HPDE6-E6E7 (cell line): Measurements from ENCODE around the gene ZKSCAN1.
"Not testable (repeated sequence)": the region's sequence is repeated elsewhere in the genome, so short reads cannot be mapped to it uniquely, and the experiment has no call there.

Source experiments
- DNase-seq: peaks from one replicate; pipeline ENCODE4 v3.0.0; 2011; ENCODE audit warnings: missing footprints; ENCODE audit errors: extremely low spot score

Gene ZKSCAN1

DNA sequence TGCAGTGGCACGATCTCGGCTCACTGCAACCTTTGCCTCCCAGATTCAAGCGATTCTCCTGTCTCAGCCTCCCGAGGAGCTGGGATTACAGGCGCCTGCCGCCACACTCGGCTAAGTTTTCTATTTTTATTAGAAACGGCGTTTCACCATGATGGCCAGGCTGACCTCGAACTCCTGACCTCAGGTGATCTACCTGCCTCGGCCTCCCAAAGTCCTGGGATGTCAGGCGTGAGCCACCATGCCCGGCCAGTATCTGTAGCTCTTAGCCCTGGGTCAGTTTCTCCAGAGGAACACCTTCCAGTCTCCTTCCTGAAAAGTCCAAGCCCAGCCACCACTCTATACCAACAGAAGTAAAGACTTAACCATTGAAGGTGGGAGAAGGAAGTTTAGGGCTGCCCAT, 15.2 kb upstream of the ZKSCAN1 start:
- DNase-seq, result no peak

DNA sequence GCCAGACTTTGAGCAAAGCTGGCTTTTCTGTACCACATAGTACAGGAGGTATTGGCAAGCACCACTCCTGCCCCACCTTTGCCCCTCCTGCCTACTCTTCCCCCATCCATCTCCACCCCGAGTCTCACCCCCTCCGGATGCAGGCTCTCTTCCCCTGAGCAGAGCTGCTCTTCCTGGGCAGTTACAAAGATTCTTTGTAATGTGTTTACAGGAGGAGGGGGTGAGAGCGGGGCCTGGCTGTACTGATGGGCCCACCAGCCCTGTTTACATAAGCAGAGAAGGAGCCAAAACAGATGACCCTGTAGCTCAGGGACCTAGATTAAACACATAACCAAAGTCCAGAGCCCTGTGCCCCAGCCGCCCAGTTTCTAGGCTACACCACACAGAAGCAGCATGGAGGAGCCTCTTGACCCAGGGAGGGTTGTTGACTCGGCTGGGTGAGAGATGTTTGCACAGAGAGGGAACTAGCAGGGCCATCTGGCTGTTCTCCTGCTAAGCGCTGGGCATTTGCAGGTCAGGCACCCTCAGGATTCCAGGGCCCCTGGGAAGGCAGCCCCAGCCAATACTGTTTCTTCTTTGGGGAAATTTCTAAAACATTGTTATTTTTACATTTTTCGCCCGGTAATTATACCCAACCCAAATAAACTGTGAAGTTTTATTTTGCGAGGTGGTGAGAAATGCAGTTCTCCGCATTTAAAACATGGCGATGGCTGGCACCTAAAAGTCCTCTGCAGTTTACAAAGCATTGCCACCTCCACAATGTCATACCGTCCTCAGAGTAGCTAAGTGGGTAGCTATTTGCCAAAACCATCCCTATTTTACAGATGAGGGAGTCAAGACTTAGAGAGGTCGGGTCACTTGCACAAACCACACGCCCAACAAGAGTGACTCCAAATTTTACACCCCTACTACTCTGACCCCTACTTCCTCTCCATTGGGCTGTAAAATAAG, 11.4 kb upstream of the ZKSCAN1 start:
- DNase-seq, result no peak

DNA sequence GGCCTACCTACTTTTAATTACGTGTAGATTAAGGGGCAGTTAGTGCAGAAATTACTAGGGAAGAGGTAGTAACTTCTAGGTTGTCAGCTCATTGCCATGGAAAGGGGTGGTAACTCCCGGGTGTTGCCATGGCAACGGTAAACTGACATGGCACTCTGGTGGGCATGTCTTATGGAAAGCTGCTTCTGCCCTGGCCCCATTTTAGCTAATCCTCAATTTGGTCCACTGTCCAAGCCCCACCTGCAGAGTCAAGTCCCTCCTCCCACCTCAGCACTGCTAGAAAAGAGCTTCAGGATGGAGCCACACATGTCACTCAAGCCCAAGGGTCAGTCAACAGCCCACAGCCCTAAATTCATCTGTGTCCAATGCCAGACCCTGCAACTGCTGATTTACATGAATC, 7.5 kb upstream of the ZKSCAN1 start:
- no peak for DNase-seq

DNA sequence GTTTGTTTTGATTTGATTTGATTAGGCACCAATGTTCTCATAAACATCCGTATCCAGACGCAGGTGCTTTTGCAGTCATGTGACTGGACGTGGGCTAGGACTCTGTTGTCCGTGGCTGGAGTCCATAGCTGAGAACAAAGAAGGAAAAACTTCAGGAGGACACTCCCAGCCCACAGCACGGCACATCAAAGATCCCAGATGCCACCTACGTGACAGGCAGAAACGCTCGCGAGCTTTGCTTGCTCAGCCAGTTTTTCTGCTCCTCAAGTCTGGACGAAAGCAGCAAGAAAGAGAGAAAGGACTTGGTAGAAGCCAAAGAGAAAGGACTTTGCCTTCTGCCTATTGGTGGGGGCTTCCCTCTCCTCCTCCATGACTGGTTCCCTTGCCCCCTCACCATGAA, 6.9 kb upstream of the ZKSCAN1 start:
- no peak for DNase-seq

DNA sequence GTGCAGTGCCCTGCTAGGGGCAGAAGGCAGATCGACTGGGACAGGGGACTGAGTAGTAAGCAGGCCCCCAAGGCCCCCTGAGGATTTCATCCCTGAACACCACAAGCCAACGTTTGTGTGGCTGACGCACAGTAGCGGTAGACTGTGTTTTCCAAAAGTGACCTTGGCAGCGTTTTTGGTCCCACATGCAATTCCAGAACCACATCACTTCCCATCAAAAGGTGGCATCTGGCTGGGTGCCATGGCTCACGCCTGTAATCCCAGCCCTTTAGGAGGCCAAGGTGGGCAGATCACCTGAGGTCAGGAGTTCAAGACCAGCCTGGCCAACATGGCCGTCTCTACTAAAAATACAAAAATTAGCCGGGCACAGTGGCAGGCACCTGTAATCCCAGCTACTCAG, 5.4 kb upstream of the ZKSCAN1 start:
- DNase-seq, result not testable (repeated sequence)

DNA sequence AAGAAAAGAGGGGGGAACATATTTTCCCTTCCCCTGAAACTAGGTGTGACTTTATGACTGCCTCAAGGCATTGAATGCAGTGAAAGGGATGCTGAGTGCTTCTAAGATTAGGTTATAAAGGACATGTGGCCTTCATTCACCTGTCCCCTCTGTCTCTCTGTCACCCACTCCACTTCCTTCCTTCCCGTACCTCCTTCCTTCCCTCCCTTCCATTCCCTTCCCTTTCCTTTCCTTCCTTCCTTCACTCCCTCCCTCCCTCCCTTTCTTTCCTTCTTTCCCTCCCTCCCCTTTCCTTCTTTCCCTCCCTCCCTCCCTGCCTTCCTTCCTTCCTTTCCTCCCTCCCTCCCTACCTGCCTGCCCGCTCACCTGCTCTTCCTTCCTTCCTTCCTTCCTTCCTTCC, 4.5 kb upstream of the ZKSCAN1 start:
- no peak for DNase-seq

DNA sequence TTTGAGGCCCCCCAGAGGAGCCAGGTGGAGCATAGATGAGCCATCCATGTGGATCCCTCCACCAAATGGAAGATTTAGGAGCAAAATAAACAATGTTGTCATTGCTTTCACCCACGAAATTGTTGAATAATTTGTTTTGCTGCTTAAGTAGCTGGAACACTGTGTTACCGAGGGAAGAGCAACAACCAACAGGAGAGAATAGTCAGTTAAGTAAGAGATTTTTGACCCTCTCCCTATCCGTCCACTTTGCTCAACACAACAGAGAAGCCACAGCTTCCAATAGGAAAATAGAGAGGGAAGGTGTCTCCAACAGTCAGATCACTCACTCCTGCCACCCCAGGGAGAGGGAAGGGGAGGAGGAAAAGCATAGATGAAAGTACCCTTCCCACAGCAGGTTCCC, 3.9 kb upstream of the ZKSCAN1 start:
- no peak for DNase-seq

DNA sequence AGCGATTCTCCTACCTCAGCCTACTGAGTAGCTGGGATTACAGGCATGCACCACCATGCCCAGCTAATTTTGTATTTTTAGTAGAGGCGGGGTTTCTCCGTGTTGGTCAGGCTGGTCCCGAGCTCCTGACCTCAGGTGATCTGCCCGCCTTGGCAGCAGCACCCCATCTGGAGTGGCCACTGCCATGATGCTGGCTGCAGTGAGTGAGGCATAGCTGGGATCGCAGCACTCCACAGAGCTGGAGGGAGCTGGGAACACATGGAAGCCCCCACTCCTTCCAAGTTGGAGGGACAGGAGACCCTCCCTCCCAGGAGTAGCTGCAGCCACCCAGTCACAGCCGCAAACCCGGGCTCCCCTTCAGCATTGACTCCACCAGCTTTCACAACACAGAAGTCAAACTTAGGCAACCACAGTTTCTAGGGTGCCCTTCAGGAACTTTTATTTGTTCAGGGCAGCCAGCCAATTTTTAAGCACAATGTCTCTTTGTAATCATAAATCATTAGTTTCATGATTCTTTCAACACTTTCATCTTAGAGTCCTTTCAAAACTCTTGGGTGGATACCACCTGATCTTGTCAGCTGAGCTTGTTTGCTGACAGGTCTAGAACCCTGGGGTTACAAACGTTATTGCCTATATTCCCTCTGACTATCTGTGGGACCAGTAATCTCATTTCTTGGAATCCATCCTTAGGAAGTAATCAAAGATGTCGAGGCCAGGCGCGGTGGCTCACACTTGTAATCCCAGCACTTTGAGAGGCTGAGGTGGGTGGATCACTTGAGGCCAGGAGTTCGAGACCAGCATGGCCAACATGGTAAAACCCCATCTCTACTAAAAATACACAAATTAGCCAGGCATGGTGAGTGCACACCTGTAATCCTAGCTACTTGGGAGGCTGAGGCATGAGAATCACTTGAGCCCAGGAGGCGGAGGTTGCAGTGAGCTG, 2.7 kb upstream of the ZKSCAN1 start:
- DNase-seq, result not testable (repeated sequence)

DNA sequence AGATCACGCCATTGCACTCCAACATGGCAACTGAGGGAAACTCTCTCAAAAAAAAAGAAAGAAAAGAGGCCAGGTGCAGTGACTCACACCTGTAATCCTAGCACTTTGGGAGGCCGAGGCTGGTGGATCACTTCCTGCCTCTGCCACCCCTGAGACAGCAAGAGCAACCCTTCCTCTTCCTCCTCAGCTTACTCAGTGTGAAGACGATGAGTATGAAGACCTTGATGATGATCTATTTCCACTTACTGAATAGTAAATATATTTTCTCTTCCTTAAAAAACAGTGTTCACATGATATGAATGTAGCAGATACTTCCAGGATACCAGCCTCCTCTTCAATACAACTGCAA, 2.1 kb upstream of the ZKSCAN1 start:
- no peak for DNase-seq

DNA sequence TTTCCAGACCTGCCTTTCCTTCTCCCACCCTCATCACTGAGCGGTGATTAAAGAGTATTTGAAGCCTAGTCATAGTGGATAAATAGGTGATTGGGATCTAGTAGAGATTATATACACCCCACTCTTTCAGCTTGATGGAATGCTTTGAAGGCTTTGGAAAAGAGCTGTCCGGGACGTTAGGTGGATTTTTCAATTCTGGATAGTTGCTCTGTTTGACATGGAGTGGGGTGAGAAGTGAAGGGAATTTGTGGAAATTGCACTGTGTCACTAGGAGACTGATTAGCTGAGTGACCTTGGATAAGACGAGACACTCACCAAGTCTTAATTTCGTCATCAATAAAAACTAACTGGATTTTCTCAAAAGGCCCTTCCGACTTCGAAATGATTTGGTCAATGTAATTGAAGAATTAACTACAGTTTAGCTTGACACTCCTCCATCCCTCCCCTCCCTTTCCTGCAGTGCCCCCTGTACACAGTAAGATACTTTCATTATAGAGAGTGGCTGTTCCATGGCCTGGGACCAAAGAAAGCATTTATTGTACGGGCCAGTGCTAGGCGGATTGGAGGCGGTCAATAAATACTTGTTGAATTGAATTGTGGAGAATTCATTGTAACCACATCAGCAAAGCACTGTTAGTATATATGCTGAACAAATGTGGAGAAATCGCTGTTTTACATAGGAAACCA, 962 bp downstream of the ZKSCAN1 start:
- no peak for DNase-seq

DNA sequence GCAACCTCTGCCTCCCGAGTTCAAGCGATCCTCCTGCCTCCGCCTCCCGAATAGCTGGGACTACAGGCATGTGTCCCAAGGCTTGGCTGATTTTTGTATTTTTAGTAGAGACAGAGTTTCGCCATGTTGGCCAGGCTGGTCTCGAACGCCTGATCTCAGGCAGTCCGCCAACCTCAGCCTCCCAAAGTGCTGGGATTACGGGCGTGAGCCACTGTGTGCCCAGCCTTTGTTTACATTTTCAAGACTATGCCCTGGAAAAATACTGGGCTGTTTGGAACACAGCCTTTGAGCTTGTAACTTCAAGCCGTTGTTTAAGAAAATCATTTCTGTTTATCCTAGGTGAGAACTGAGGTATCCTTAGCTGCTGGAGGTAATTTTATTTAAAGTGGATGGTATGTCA, 1.9 kb downstream of the ZKSCAN1 start:
- no peak for DNase-seq

DNA sequence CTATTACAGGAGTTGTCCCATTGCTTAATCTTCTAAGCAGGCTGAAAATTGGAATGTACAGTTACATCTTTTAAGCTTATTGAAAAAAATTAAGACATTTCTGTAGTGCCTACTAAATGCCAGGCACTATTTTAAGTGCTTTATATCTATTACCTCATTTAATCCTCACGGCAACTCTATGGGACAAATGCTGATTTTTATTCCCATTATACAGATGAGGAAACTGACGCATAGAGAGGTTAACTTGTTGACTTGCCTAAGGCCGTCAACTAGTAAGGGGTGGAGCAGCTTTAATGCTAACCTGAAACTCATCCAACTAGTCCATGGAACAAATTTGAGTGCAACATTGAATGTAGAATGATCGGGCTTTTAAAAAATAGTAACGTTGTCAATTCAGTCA, 2.5 kb downstream of the ZKSCAN1 start:
- DNase-seq, result no peak

DNA sequence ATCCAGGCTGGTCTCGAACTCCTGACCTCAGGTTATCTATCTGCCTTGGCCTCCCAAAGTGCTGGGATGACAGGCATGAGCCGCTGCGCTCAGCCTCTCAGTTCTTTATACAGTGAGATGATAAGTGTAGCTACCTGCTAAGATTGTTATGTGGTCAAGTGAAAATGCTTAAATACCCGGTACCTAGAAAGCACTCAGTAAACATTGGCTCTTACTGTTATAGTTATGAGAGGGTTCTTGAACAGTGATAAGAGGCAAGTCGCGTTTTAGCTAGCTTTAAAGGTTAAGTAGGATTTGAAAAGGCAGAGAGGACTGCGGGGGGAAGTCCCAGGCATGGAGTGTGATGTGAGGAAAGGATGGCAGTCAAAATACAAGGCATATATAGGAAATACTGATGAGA, 4.5 kb downstream of the ZKSCAN1 start:
- DNase-seq, result no peak

DNA sequence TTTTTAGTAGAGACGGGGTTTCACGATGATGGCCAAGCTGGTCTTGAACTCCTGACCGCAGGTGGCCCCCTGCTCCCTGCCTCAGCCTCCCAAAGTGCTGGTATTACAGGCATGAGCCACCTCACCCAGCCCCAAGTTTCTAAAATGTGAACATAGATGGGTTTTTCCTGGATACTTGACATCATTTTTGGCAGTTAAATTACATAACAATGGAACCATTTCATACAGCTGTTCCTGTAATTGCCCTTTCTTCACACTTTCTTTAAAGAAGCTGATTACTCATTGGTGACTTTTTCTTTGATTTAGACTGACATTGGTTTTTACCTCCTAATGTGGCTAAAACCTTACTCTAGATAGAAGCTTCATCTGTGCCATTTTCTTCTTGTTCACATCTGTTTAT, 5.9 kb downstream of the ZKSCAN1 start:
- no peak for DNase-seq

DNA sequence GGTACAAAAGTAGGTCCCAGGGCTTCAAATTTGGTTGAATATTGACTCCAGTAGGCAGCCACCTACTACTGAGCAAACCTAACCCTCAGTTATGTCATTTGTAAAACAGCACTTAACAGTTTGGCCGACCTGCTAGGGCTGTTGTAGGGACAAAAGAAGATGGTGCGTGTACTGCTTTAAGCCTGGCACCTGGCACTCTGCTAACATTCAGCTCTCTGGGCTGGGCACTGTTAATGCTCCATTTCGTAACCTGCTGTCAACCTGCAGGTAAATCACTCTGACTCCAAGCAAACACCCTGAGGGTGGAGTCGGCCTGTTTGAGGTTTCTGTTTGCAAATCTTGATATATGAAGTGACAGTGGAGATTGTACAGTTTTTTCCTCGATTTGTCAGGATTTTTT, 7.2 kb downstream of the ZKSCAN1 start:
- no peak for DNase-seq

DNA sequence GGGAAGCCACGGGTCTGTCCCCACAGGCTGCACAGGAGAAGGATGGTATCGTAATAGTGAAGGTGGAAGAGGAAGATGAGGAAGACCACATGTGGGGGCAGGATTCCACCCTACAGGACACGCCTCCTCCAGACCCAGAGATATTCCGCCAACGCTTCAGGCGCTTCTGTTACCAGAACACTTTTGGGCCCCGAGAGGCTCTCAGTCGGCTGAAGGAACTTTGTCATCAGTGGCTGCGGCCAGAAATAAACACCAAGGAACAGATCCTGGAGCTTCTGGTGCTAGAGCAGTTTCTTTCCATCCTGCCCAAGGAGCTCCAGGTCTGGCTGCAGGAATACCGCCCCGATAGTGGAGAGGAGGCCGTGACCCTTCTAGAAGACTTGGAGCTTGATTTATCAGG, 8.1 kb downstream of the ZKSCAN1 start:
- no peak for DNase-seq

DNA sequence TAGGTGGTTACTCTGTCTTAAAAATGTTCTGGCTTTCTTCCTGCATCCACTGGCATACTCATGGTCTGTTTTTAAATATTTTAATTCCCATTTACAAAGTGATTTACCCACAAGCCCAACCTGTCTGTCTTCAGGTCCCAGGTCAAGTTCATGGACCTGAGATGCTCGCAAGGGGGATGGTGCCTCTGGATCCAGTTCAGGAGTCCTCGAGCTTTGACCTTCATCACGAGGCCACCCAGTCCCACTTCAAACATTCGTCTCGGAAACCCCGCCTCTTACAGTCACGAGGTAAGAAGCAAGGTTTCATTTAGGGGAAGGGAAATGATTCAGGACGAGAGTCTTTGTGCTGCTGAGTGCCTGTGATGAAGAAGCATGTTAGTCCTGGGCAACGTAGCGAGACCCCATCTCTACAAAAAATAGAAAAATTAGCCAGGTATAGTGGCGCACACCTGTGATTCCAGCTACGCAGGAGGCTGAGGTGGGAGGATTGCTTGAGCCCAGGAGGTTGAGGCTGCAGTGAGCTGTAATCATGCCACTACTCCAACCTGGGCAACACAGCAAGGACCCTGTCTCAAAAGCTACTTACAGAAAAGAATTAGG, 8.7 kb downstream of the ZKSCAN1 start:
- DNase-seq, result no peak

DNA sequence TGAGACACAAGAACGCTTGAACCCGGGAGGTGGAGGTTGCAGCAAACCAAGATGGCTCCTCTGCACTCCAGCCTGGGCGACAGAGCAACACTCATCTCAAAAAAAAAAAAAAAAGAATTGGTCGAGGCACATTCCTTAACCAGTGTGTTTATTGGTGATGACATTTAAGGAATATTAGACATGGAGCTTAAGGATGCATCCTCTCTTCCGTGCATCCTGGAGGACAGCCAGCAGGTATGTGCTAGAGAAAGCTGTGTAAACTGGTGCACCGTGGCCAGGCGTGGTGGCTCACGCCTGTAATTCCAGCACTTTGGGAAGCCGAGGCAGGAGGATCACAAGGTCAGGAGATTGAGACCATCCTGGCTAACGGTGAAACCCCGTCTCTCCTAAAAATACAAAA, 11.8 kb downstream of the ZKSCAN1 start:
- no peak for DNase-seq

DNA sequence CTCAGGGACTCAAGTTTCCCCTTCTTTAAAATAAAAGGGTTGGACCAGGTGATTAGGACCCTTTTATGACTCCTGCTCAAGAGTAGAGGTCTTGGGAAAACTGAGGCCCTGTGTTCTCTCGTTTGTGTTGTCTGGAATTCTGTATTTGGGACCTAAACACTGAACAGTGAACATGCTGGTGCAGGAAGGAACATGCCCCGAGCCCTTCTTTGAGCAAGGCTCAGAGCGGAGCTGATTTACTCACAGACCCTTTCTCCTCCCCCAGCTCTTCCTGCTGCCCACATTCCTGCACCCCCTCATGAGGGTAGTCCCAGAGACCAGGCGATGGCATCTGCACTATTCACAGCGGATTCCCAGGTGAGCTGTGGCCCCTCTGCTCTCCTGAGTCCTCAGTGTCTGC, 14.2 kb downstream of the ZKSCAN1 start:
- DNase-seq, result no peak

DNA sequence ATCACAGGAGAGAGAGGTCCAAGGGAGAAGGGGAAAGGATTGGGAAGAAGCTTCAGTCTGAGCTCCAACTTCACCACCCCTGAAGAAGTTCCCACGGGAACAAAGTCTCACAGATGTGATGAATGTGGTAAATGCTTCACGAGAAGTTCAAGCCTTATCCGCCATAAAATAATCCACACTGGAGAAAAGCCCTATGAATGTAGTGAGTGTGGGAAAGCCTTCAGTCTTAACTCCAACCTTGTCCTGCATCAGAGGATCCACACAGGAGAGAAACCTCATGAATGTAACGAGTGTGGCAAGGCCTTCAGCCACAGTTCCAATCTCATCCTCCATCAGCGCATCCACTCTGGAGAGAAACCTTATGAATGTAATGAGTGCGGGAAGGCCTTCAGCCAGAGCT, 18.1 kb downstream of the ZKSCAN1 start:
- DNase-seq, result no peak

DNA sequence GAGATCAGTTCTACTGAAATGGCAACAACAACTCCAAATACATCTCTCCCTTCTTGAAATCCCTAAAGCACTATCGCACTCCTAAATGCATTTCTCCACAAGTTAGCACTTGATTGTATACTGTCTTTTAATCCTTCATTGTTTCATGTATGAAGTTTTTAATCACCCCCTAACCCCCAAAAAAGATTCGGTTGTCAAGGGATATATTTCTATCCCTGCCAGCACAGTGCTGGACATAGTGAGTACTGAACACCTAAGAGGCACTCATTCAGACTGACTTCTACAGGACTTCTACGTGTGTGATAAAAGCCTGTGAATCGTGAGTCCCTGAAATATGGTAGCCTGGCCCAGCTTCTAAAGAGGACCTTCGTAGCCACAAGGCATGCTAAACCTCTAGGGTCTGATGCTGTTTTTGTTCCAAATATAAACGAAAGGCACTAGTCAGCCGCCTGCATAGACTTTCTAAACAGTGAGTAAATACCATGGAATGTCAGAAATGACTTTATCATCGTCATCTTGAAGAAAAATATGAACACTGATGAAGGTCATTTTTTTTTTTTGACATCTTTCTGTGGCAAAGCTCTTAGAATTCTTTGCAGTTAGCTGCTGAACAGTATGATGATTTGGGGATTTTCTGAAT, 19.6 kb downstream of the ZKSCAN1 start:
- no peak for DNase-seq
